Neural cell (in vitro differentiated cells): ENCODE results near the gene URI1. TPM values are rescaled to one million over a fixed set of nuclear protein-coding genes. Genes with fewer than 3 reads are reported as not detected.

Source experiments
- H2AFZ ChIP-seq: fragments of 200-600, 300-800 bp; sonication (generic), shearing (Covaris generic); 2 replicates; pipeline ENCODE4 v1.6.0; 2014; ENCODE audit warnings: low read depth, mild to moderate bottlenecking, antibody characterized with exemption, low read length, moderate library complexity
- H3F3A ChIP-seq: fragments of 200-600 bp; shearing (Covaris generic); 2 replicates; pipeline ENCODE4 v1.6.1; 2016; ENCODE audit warnings: mild to moderate bottlenecking, moderate library complexity, mixed read lengths, antibody characterized with exemption, low read length; ENCODE audit not compliant: insufficient read depth, poor library complexity, severe bottlenecking
- H3K27ac ChIP-seq: fragments of 200-600, 300-800 bp; sonication (generic), shearing (Covaris generic); 2 replicates; pipeline ENCODE4 v1.5.1; 2014; ENCODE audit warnings: mild to moderate bottlenecking, low read length, moderate library complexity
- H3K27me3 ChIP-seq: fragments of 300-800, 200-600 bp; sonication (generic), shearing (Covaris generic); 2 replicates; pipeline ENCODE4 v1.6.0; 2014; ENCODE audit warnings: mild to moderate bottlenecking, low read depth, low read length, moderate library complexity; ENCODE audit not compliant: insufficient read depth
- H3K36me3 ChIP-seq: fragments of 300-800, 200-600 bp; sonication (generic), shearing (Covaris generic); 2 replicates; pipeline ENCODE4 v1.5.1; 2014; ENCODE audit warnings: mild to moderate bottlenecking, antibody characterized with exemption, low read length, moderate library complexity; ENCODE audit not compliant: insufficient read depth
- H3K4me2 ChIP-seq: fragments of 300-800, 200-600 bp; sonication (generic), shearing (Covaris generic); 2 replicates; pipeline ENCODE4 v1.6.0; 2014; ENCODE audit warnings: mild to moderate bottlenecking, low read length
- H3K4me3 ChIP-seq: fragments of 300-800, 200-600 bp; sonication (generic), shearing (Covaris generic); 2 replicates; pipeline ENCODE4 v1.5.1; 2014; ENCODE audit warnings: mild to moderate bottlenecking, low read length, moderate library complexity
- H3K79me2 ChIP-seq: fragments of 200-600 bp; shearing (Covaris generic); replicated peaks from 2 replicates; pipeline ENCODE4 v1.6.0; 2014; ENCODE audit warnings: mild to moderate bottlenecking, low read length, moderate library complexity; ENCODE audit not compliant: insufficient read depth
- H3K9ac ChIP-seq: fragments of 300-800, 200-600 bp; sonication (generic), shearing (Covaris generic); 2 replicates; pipeline ENCODE4 v1.6.1; 2016; ENCODE audit warnings: mild to moderate bottlenecking, low read length, mixed read lengths
- H3K9me2 ChIP-seq: fragments of 200-600 bp; shearing (Covaris generic); 2 replicates; pipeline ENCODE4 v1.6.1; 2016; ENCODE audit warnings: mild to moderate bottlenecking, low read length, mixed read lengths; ENCODE audit not compliant: insufficient read depth
- H3K9me3 ChIP-seq: fragments of 200-600, 300-800 bp; sonication (generic), shearing (Covaris generic); 2 replicates; pipeline ENCODE4 v1.6.1; 2016; ENCODE audit warnings: mild to moderate bottlenecking, mixed run types, low read length, moderate library complexity, mixed read lengths
- H4K20me1 ChIP-seq: fragments of 200-600 bp; shearing (Covaris generic); 2 replicates; pipeline ENCODE4 v1.6.1; 2016; ENCODE audit warnings: mild to moderate bottlenecking, mixed run types; ENCODE audit not compliant: insufficient read depth
- EP300 ChIP-seq: fragments of 450-650 bp; conservative IDR thresholded peaks from 2 replicates; pipeline ENCODE4 v1.6.1; 2014; ENCODE audit warnings: antibody characterized with exemption, mild to moderate bottlenecking, moderate library complexity; ENCODE audit not compliant: poor library complexity, severe bottlenecking
- EZH2 ChIP-seq: fragments of 200-600, 300-800 bp; shearing (Covaris generic), sonication (generic); IDR thresholded peaks from 2 replicates; pipeline ENCODE4 v1.6.1; 2014; ENCODE audit warnings: antibody characterized with exemption, low read length, borderline replicate concordance, mild to moderate bottlenecking; ENCODE audit not compliant: insufficient read depth, poor library complexity, severe bottlenecking
- MXI1 ChIP-seq: fragments of 450-650 bp; conservative IDR thresholded peaks from 2 replicates; pipeline ENCODE4 v1.6.1; 2014; ENCODE audit warnings: antibody characterized with exemption, mild to moderate bottlenecking; ENCODE audit not compliant: poor library complexity, severe bottlenecking
- POLR2AphosphoS5 ChIP-seq: IDR thresholded peaks from 2 replicates; pipeline ENCODE4 v1.6.1; 2012
- RAD21 ChIP-seq: fragments of 450-650 bp; conservative IDR thresholded peaks from 2 replicates; pipeline ENCODE4 v1.6.1; 2014; ENCODE audit warnings: antibody characterized with exemption, mild to moderate bottlenecking, moderate library complexity
- REST ChIP-seq: IDR thresholded peaks from 2 replicates; pipeline ENCODE4 v1.6.1; 2012; ENCODE audit warnings: borderline replicate concordance
- SMC3 ChIP-seq: fragments of 450-650 bp; conservative IDR thresholded peaks from 2 replicates; pipeline ENCODE4 v1.6.1; 2014; ENCODE audit warnings: antibody characterized with exemption, mild to moderate bottlenecking, moderate library complexity; ENCODE audit not compliant: poor library complexity
- TAF1 ChIP-seq: IDR thresholded peaks from 2 replicates; pipeline ENCODE4 v1.6.1; 2012; ENCODE audit warnings: low read depth
- polyA plus RNA-seq: library from polyadenylated mRNA; depleted of rRNA; stranded (reverse); fragments of >200 nt; gene quantifications from 2 replicates; pipeline ENCODE4 v1.2.3, GENCODE V29; 2014
- TF ChIP-seq, protein P1 (sequence below): fragments of 450-650 bp; IDR thresholded peaks from 2 replicates; pipeline ENCODE4 v1.5.1; 2014; ENCODE audit warnings: antibody characterized with exemption, mild to moderate bottlenecking, moderate library complexity; ENCODE audit not compliant: poor library complexity, severe bottlenecking

URI1 gene
- polyA plus RNA-seq, 1 donor from 2014 or later: 55.4 TPM

GRCh38 chr19:29967623-29968022 is 25.6 kb downstream of the URI1 start:
- Histone ChIP-seq H3K36me3 (no peaks in the 10 kb centered on the region), H3K4me2 (no peak overlapping the region), H3K27me3 (no peaks in the 10 kb centered on the region), H3K9me2 (no peaks in the 10 kb centered on the region), H3F3A (no peaks in the 10 kb centered on the region), H3K4me3 (no peak overlapping the region), H3K9ac (no peak overlapping the region), H4K20me1 (no peaks in the 10 kb centered on the region), H3K9me3 (no peaks in the 10 kb centered on the region), H3K79me2 (peaks cover 38% of the 10 kb centered on the region), H2AFZ (no peak overlapping the region), H3K27ac (no peak overlapping the region)
- TF ChIP-seq, protein P1, sequence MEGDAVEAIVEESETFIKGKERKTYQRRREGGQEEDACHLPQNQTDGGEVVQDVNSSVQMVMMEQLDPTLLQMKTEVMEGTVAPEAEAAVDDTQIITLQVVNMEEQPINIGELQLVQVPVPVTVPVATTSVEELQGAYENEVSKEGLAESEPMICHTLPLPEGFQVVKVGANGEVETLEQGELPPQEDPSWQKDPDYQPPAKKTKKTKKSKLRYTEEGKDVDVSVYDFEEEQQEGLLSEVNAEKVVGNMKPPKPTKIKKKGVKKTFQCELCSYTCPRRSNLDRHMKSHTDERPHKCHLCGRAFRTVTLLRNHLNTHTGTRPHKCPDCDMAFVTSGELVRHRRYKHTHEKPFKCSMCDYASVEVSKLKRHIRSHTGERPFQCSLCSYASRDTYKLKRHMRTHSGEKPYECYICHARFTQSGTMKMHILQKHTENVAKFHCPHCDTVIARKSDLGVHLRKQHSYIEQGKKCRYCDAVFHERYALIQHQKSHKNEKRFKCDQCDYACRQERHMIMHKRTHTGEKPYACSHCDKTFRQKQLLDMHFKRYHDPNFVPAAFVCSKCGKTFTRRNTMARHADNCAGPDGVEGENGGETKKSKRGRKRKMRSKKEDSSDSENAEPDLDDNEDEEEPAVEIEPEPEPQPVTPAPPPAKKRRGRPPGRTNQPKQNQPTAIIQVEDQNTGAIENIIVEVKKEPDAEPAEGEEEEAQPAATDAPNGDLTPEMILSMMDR: no peak
- TF ChIP-seq MXI1 (no peak), POLR2AphosphoS5 (no peak), TAF1 (no peak)

- Histone ChIP-seq H3K27ac (no peak overlapping the region), H3K9me3 (no peaks in the 10 kb centered on the region), H3K4me2 (no peak overlapping the region), H3K9ac (no peak overlapping the region), H3K9me2 (no peaks in the 10 kb centered on the region), H3K27me3 (no peaks in the 10 kb centered on the region), H2AFZ (no peak overlapping the region), H4K20me1 (no peaks in the 10 kb centered on the region), H3K79me2 (peaks cover 43% of the 10 kb centered on the region), H3K36me3 (no peaks in the 10 kb centered on the region), H3F3A (no peaks in the 10 kb centered on the region), H3K4me3 (no peak overlapping the region)
- TF ChIP-seq, protein P1: no peak
These were observed 27.9 kb downstream of the URI1 start for GRCh38 chr19:29969891-29970290.

DNA sequence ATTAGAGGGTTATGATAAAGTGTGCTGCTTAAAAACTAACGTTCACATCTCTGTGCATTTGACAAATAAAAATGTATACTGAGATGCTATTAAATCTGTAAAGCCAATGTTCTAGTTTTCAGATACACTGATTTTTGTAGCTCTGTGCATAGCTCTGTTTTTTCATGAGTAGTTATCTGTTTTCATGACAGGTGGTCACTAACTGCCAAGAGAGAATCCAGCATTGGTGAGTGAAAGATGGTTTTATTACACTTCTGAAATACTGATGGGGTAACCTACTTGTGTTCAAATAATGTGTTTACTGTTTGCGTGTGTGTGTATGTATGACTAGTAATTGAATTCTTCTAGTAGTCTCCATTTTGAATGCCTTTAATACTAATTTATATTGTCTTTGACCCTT is 29.0 kb downstream of the URI1 start:
- TF ChIP-seq TAF1 (no peak), REST (no peak), RAD21 (no peak), POLR2AphosphoS5 (no peak), MXI1 (no peak), SMC3 (no peak), EZH2 (no peak), EP300 (no peak)
- TF ChIP-seq, protein P1: no peak
- no peaks in the 10 kb centered on the region for H3K9me3 ChIP-seq
- no peak overlapping the region for H3K4me2 ChIP-seq
- no peak overlapping the region for H2AFZ ChIP-seq
- H4K20me1 ChIP-seq: no peaks in the 10 kb centered on the region
- H3K36me3 ChIP-seq: no peaks in the 10 kb centered on the region
- no peaks in the 10 kb centered on the region for H3K27me3 ChIP-seq
- H3K79me2 ChIP-seq: peaks cover 39% of the 10 kb centered on the region
- H3F3A ChIP-seq: no peaks in the 10 kb centered on the region
- no peak overlapping the region for H3K27ac ChIP-seq
- no peak overlapping the region for H3K9ac ChIP-seq
- no peaks in the 10 kb centered on the region for H3K9me2 ChIP-seq
- H3K4me3 ChIP-seq: no peak overlapping the region
